NCI-H2107 treated with DMSO at 0.1 percent for 48 hours (cell line): ENCODE results near the gene LUZP4.
A peak's percentile ranks its signal among the peaks of the same experiment; 100 is the strongest.
"Not testable (repeated sequence)": the region's sequence is repeated elsewhere in the genome, so short reads cannot be mapped to it uniquely, and the experiment has no call there.

Source experiments
- DNase-seq: peaks from one replicate; lab custom pipeline; 2025; ENCODE audit not compliant: unreplicated experiment; lab: John Stamatoyannopoulos, UW

LUZP4 gene, protein sequence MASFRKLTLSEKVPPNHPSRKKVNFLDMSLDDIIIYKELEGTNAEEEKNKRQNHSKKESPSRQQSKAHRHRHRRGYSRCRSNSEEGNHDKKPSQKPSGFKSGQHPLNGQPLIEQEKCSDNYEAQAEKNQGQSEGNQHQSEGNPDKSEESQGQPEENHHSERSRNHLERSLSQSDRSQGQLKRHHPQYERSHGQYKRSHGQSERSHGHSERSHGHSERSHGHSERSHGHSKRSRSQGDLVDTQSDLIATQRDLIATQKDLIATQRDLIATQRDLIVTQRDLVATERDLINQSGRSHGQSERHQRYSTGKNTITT

GRCh38 chrX:115289465-115289864, at the start of gene LUZP4:
TSS of gene LUZP4 (plus strand) at chrX:115289715. CDS start at chrX:115289760, 45 bp downstream.
- DNase-seq: no peak

DNA sequence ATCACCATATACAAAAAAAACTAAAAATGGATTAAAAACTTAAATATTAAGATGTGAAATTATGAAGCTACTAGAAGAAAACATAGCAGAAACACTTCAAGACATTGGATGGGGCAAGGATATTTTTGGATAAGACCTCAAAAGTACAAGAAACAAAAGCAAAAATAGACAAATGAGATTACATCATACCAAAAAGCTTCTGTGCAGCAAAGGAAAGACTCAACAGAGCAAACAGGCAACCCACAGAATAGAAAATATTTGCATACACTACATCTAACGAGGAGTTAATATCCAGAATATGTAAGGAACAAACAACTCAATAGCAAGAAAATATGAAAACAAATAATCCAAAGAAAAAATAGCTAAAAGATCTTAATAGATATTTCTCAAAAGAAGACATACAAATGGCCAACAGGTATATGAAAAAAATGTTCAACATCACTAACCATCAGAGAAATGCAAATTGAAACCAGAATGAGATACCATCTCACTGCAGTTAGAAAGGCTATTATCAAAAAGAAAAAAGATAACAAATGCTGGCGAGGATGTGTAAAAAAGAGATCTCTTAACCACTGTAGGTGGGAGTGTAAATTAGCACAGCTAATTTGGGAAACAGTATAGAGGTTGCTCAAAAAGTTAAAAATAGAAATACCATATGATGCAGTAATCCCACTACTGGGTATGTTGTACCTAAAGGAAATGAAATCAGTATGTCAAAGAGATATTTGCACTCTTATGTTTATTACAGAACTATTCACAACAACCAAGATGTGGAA, 37.9 kb upstream of the LUZP4 start:
- no peak for DNase-seq

DNA sequence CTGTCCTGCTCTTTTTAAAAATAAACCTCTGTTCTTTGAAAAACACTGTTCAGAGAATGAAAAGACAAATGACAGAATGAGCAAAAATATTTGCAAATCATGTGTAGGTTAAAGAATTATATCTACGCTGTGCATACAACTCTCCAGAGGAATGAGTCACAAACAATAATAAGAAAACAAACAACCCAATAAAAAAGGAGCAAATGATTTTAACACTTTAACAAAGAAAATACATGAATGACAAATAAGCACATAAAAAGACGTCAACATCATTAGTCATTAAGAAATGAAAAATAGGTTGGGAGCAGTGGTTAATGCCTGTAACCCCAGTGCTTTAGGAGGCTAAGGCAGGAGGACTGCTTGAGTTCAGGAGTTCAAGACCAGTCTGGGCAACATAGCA, 34.5 kb upstream of the LUZP4 start:
- no peak for DNase-seq

DNA sequence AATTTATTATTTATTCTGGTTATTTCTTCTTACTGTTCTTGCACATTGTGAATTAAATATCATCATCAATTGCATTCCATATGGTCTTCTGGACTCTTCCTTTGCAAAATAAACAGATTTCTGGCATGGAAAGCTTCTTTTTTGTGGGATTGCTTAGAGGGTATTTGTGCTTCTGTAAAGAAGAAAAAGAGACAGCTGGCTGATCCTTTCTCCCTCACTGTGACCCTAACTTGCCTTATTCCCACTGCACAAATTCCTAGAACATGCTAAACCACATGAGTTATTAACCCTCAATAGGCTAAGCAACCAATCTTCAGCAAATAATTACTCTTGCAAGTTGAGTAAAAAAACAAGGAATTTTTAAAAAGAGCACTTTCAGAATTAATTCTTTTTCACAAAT, 31.8 kb upstream of the LUZP4 start:
- DNase-seq: no peak

DNA sequence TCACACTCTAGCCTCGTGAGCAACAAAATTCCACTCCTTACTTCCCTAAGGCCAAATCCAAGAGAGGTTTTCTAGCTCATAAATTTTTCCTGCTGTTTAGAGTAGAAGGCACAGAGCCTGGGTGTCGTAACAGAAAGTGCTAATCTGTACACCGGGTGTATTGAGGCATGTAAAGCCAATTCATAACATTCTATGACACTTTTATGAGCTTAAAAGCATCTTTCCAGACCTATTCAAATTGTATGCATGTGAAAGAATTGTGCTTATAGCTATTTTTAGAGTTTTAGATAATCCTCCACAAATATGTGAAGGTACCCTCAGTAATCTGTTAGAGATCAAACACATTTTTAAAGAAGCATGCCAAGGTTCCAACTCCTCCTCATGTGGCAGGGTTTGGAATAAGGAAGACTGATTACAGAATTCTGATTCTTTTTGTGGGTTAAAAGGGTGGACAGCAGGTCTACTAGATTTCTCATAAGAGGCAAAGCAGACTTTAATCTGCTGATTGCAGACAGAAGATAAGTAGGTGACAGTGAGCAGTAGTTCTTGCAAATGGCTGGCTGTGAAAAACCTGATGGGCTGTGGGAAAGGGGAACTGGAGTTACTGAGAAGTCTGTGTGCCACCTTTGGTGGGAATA, 30.2 kb upstream of the LUZP4 start:
- DNase-seq: no peak

- DNase-seq: no peak
Observed at GRCh38 chrX:115260330-115260729, 29.2 kb upstream of the LUZP4 start.

DNA sequence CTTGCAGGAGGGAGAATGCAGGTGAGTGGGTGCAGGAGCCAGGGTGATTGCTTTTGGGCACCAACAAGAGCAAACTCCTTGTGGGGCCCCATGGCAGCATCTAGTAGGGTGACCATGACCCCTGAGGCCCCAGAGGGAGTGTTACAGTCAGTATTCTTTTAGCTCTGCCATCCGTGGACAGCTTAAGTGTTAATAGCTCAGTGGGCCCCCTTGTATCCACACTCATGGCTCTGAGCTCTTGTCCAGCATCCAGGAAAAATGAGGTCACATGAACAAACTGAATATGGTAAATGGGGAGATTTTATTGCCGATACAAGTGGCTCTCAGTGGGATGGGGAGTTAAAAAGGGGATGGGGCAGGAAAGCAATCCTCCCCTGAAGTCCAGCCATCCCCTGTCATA, 28.4 kb upstream of the LUZP4 start:
- DNase-seq: no peak

GRCh38 chrX:115264009-115264408, 25.5 kb upstream of the LUZP4 start:
- no peak for DNase-seq

DNA sequence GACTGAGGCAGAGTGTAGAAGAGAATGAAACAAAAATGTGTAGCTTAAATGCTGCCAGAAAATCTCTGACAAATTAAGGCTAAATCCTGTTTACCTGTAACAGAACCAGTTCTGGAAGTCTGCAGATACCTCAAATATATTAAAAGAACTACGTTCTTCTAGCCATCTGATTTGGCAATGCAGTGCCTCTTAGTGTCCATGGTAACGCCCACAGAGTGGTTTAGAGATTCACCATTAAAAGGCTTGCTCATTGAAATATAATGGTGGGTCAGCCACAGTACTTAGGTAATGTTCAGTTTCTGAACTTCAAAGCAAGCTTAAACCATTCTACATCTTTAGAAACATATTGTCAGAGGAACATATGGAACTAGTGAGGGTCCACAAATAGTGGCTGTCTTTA, 23.2 kb upstream of the LUZP4 start:
- no peak for DNase-seq

GRCh38 chrX:115268421-115268820, 21.1 kb upstream of the LUZP4 start:
- peak; percentile 6 for DNase-seq

- DNase-seq: no peak
Observed at GRCh38 chrX:115269051-115269683, 20.3 kb upstream of the LUZP4 start.

GRCh38 chrX:115284877-115285276, 4.6 kb upstream of the LUZP4 start:
- no peak for DNase-seq

DNA sequence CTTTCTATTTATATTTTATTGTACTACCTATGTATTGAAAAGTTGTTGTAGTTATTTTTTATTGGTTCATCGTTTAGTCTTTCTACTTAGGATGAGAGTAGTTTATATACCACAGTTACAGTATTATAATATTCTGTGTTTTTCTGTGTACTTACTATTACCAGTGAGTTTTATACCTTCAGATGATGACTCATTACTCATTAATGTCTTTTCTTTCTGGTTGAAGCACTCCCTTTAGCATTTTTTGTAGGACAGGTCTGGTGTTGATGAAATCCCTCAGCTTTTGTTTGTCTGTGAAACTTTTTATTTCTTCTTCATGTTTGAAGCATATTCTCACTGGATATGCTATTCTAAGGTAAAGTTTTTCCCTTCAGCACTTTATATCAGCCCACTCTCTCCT, 7.7 kb downstream of the LUZP4 start:
- DNase-seq: no peak

DNA sequence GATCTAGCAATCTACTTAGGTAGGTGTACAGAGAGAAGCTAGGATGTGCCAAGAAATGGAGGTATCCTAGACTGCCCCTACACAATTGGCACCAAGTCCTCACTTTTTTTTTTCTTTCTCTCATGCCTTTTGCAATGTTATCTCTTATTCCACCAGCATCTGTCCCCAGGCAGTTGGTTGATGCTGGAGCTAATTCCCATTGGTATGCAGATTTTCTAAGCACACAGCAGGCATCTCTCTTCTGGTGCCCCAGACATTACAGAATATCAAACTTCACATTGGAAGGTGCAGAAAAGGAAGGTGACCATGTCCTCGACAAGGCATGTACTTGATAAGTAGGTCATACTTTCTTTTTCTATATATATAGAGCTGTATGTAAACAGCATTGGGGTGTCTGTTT, 21.6 kb downstream of the LUZP4 start:
- DNase-seq: no peak

GRCh38 chrX:115311601-115312001, 22.1 kb downstream of the LUZP4 start:
- DNase-seq: no peak

- no peak for DNase-seq
Observed at GRCh38 chrX:115318139-115318538, 28.6 kb downstream of the LUZP4 start.

DNA sequence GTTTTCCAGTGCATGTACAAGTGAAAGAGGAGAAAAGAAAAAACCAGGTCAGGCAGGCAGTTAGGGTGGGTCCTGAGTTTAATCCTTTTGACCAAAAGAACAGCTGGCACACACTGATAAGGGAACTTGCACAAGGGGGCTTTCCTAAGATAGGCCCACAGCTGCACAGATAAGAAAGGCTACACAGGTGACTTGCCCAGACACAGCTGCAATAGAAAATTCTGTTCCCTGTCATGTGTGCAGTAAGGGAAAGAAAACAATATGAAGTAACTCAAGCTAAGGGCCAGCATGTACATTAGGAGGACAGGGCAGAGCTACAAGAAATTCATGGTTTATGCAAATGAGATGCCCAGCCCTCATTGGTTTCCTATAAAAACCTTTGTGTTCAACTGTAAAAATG, 32.9 kb downstream of the LUZP4 start:
- no peak for DNase-seq

GRCh38 chrX:115324194-115324593, 34.7 kb downstream of the LUZP4 start:
- DNase-seq: no peak

- DNase-seq: not testable (repeated sequence)
Observed at GRCh38 chrX:115329282-115329681, 39.8 kb downstream of the LUZP4 start.

GRCh38 chrX:115330498-115331168, 41.1 kb downstream of the LUZP4 start:
- peak; percentile 23 for DNase-seq

DNA sequence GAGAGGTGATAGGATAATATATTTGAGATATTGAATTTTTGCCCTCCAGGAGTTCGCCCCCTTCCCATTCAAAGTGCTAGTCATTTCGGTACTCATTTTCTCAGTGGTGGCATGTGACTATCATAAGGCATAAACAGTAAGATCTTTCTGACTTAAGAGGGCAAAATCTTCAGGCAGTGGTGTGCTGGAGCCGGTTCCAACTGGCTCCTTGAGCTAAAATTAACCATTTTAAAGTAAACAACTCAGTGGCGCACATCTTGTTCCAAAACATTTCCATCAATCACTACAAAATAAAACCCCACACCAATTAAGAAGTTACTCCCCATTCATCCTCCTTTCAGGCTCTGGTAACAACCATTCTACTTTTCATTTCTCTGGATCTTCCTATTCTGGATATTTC, 43.3 kb downstream of the LUZP4 start:
- DNase-seq: no peak
